Ovary (tissue), 9 donors: ENCODE results near the gene NKIRAS2. TPM values are rescaled to one million over a fixed set of nuclear protein-coding genes. Genes with fewer than 3 reads are reported as not detected.

ENCODE experiments used
- DNase-seq, 5 donors: peaks; one replicate each; pipeline ENCODE4 v3.0.0-alpha.2; 2019 to 2020
- H3K27ac ChIP-seq, 2 donors: fragments of 200-600 bp; one replicate each; pipeline versions ENCODE4 v1.5.1 to v1.8.0; 2019 to 2022
- H3K27me3 ChIP-seq: fragments of 200-600 bp; one replicate; pipeline ENCODE4 v1.8.0; 2022
- H3K36me3 ChIP-seq: fragments of 200-600 bp; sonication (generic); one replicate; pipeline ENCODE4 v1.5.1; 2019
- H3K4me1 ChIP-seq: one replicate; pipeline ENCODE4 v1.8.1; 2013; ENCODE audit warnings: mild to moderate bottlenecking, moderate library complexity; ENCODE audit not compliant: insufficient read depth
- H3K4me3 ChIP-seq: fragments of 200-600 bp; sonication (generic); one replicate; pipeline ENCODE4 v1.5.1; 2017
- H3K9me3 ChIP-seq, 2 donors: fragments of 200-600 bp in 1 of 2; sonication (generic) in 1 of 2; one replicate each; pipeline versions ENCODE4 v1.5.1 to v1.8.1; 2013 to 2019; ENCODE audit warnings: mild to moderate bottlenecking in 1 of 2, moderate library complexity in 1 of 2
- EP300 ChIP-seq: sonication (generic); formaldehyde crosslinking; IDR thresholded peaks from one replicate; pipeline ENCODE4 v1.6.1; 2017; ENCODE audit warnings: antibody characterized with exemption
- POLR2A ChIP-seq: fragments of 450-650 bp; IDR thresholded peaks from one replicate; pipeline ENCODE4 v1.6.1; 2017; ENCODE audit warnings: antibody characterized with exemption, mild to moderate bottlenecking, moderate library complexity
- WGBS, 3 donors: extraction: QIAGEN DNeasy Blood & Tissue Kit in 1 of 3; methylation state at CpG; one replicate each; pipeline versions ENCODE4 v1.1.5 to v1.1.7; 2013 to 2017; 5-methylcytosine and 5-hydroxymethylcytosine counted together
- intact Hi-C, 4 donors: fragments of 100-400 bp; cut with DNase I; formaldehyde crosslinking; loops; one replicate each; pipeline versions ENCODE4 v1.11.0 to v1.15.1; 2022 to 2023
- polyA plus RNA-seq, 2 donors: library from polyadenylated mRNA; stranded (reverse); fragments of 200-250 nt in 1 of 2; fragments of 350-450 nt in 1 of 2; fragmentation: Illumina TruSeq in 1 of 2; extraction: RNeasy Lipid Tissue Mini Kit (QIAGEN cat#74804) in 1 of 2; gene quantifications; one replicate each; pipeline ENCODE4 v1.2.3, GENCODE V29; 2013 to 2014
- total RNA-seq, 7 donors: library from RNA; depleted of rRNA in 2 of 7; stranded (reverse); fragments of >200 nt in 2 of 7; fragmentation: NEBNext Ultra II Directional in 3 of 7; extraction: Animal tissue kit (Norgen Biotek cat#: 25700) in 3 of 7; gene quantifications; one replicate each; pipeline versions ENCODE4 v1.1.0 to v1.2.4, GENCODE V29; 2016 to 2023
- TF ChIP-seq, protein P1 (sequence below), 3 donors: fragments of 450-650 bp in 2 of 3; fragments of 200-600 bp in 1 of 3; IDR thresholded peaks; one replicate each; pipeline versions ENCODE4 v1.5.1 to v1.8.0; 2016 to 2022; ENCODE audit warnings: antibody characterized with exemption in 3 of 3, mild to moderate bottlenecking in 1 of 3
- donor health status: DM: no; HTN: no; CAD: no; lungs with moderate emphysema.
- donor health status: DM: no; HTN: no; CAD: no.
- donor health status: Bipolar disorder and iron deficiency.
- donor health status: DM: yes; HTN: yes; CAD: no.
- donor health status: DM: no; HTN: no; CAD: no.
- donor health status: DM: yes; HTN: yes; CAD: no.

The NKIRAS2 gene
- total and polyA plus RNA-seq, 9 donors: 11.8 to 27.6 (median 23.9) TPM

DNA sequence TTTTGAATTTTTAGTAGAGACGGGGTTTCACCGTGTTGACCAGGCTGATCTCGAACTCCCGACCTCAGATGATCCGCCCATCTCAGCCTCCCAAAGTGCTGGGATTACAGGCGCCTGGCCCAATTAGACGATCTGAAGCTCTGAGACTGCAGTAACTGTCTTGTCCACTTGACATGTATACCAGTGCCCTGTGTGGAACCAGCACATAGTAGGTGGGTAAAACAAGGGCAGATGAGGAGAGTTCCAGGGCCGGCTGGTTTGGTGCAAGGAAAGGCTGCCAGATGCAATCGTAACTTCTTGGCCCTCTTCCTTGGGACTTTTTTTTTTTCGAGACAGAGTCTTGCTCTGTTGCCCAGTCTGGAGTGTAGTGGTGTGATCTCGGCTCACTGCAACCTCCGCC lies 27.5 kb downstream of the NKIRAS2 start:
- 85 to 91% (median 87%) methylated on average over 12 of the region's 12 CpGs for WGBS, 3 donors
- intact Hi-C loops: no loop called here
- peaks cover 3% of the 10 kb centered on the region for H3K4me1 ChIP-seq

GRCh38 chr17:42049834-42050392 lies 30.0 kb downstream of the NKIRAS2 start:
- no peaks in the 10 kb centered on the region for H3K27me3 ChIP-seq
- TF ChIP-seq POLR2A: no peak
- TF ChIP-seq EP300: no peak
- TF ChIP-seq, protein P1, sequence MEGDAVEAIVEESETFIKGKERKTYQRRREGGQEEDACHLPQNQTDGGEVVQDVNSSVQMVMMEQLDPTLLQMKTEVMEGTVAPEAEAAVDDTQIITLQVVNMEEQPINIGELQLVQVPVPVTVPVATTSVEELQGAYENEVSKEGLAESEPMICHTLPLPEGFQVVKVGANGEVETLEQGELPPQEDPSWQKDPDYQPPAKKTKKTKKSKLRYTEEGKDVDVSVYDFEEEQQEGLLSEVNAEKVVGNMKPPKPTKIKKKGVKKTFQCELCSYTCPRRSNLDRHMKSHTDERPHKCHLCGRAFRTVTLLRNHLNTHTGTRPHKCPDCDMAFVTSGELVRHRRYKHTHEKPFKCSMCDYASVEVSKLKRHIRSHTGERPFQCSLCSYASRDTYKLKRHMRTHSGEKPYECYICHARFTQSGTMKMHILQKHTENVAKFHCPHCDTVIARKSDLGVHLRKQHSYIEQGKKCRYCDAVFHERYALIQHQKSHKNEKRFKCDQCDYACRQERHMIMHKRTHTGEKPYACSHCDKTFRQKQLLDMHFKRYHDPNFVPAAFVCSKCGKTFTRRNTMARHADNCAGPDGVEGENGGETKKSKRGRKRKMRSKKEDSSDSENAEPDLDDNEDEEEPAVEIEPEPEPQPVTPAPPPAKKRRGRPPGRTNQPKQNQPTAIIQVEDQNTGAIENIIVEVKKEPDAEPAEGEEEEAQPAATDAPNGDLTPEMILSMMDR (IDR thresholded peaks at IDR 0.05): no peak
- H3K4me3 ChIP-seq: peak overlapping the region; percentile 79
- no peak for DNase-seq
- WGBS, 3 donors: 2 to 6% (median 4%) methylated on average over 5 to 7 of the region's 7 CpGs
- H3K9me3 ChIP-seq: no peaks in the 10 kb centered on the region
- H3K27ac ChIP-seq: peak overlapping the region in 1 of 2 donors; percentile 42
- peaks cover 3% of the 10 kb centered on the region for H3K4me1 ChIP-seq
- intact Hi-C loops: no loop called here
- no peaks in the 10 kb centered on the region for H3K36me3 ChIP-seq

More for the DNA sequence above, 27.5 kb downstream of the NKIRAS2 start:
- TF ChIP-seq, protein P1 (IDR thresholded peaks at IDR 0.05): no peak
- no peak for TF ChIP-seq POLR2A
- no peak for TF ChIP-seq EP300
- DNase-seq: no peak
- Histone ChIP-seq H3K27me3 (no peaks in the 10 kb centered on the region), H3K4me3 (no peak overlapping the region), H3K9me3 (no peaks in the 10 kb centered on the region), H3K27ac (no peak overlapping the region), H3K36me3 (no peaks in the 10 kb centered on the region)

DNA sequence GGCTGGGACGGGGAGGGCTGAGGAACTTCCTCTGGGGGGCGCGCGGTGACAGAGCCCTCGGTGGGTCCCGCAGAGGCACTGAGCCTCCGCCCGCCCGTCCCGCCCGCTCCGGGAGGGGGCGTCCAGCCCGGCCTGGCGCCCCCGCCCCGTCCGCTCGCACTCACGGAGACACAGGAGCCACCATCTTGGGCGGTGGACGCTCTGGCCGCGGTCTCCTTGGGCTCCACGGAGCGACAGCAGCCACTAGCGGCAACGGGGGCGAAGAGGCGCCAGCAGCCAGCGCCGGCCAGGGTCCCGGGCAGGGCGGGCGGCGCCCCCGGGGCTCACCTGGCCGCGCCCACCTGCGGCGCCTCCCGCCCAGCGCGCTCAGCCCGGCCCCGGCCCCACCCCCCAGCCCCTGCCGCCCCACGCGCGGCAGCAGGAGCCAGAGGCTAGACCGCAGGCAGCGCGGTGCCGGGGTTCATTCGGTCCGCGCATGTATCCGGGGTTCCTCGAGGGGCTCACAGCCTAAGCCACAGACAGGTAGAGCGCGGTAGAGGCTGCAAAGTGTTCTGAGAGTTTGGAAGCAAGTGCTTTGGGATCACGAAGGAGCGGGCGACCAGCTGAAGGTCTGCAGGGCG lies 30.6 kb downstream of the NKIRAS2 start, which contains the start of gene C17orf113:
Gene C17orf113, minus strand, starts transcription at position 209 of the 620 bp plus-strand sequence. CDS start 7,225 bp downstream, outside the sequence.
- no peaks in the 10 kb centered on the region for H3K9me3 ChIP-seq
- H3K27ac ChIP-seq: peak within 1 kb of the TSS in 1 of 2 donors; percentile 42
- no peaks in the 10 kb centered on the region for H3K36me3 ChIP-seq
- WGBS, 3 donors: 2 to 4% (median 2%) methylated on average over 18 to 65 of the region's 65 CpGs
- no peak for TF ChIP-seq EP300
- TF ChIP-seq POLR2A: no peak
- TF ChIP-seq, protein P1 (IDR thresholded peaks at IDR 0.05): peak in 1 of 3 donors; percentile 16
- H3K4me3 ChIP-seq: peak within 1 kb of the TSS; percentile 79
- DNase-seq: peak; percentile 56 to 75 (median 64)
- H3K27me3 ChIP-seq: no peaks in the 10 kb centered on the region
- intact Hi-C loops: no loop called here
- H3K4me1 ChIP-seq: peaks cover 3% of the 10 kb centered on the region

DNA sequence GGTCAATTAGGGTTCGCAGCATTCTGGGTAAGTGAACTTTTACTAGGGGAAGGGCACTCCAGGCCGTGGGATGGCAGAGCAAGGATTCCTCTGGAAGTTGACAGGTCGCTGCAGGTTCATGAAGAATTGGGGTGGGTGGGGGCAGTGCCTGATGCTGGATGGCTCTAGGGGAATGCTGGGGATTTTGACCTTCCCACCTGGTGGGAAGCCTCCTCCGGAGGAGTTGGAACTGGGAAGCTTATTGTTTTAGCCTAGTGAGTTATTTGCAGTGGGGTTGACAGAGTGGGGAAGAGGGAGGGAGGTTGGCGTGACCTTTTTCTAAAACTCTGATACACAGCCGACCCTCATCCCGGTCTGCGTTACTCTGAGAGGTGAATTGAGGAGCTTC lies 31.1 kb downstream of the NKIRAS2 start:
- no peaks in the 10 kb centered on the region for H3K27me3 ChIP-seq
- no peak overlapping the region for H3K27ac ChIP-seq
- DNase-seq: no peak
- peaks cover 3% of the 10 kb centered on the region for H3K4me1 ChIP-seq
- WGBS, 3 donors: 52 to 60% (median 57%) methylated on average over 8 of the region's 8 CpGs
- no peaks in the 10 kb centered on the region for H3K9me3 ChIP-seq
- TF ChIP-seq EP300: no peak
- TF ChIP-seq, protein P1 (IDR thresholded peaks at IDR 0.05): no peak
- no peak for TF ChIP-seq POLR2A
- intact Hi-C loops: no loop called here
- H3K4me3 ChIP-seq: peak overlapping the region; percentile 79
- H3K36me3 ChIP-seq: no peaks in the 10 kb centered on the region
